ENCODE data around the gene TPP1. TPM values are rescaled to one million over a fixed set of nuclear protein-coding genes. Genes with fewer than 3 reads are reported as not detected.

The TPP1 gene
- total RNA-seq, 1 donor from 2014 or later: 207 TPM

GRCh38 chr11:6608726-6609501, 10.3 kb downstream of the TPP1 start:
- intact Hi-C loops (cut with DNase I): loop anchor here (5.0 kb wide), 1 partner anchor 73 kb away; the partner anchor contains the start of gene MRPL17
- TF ChIP-seq CTCF (IDR thresholded peaks at IDR 0.05): no peak

GRCh38 chr11:6608011-6608410, 11.2 kb downstream of the TPP1 start:
- Histone ChIP-seq H3K36me3 (peaks cover 36% of the 10 kb centered on the region), H3K4me1 (peaks cover 48% of the 10 kb centered on the region), H3K27me3 (no peaks in the 10 kb centered on the region), H3K4me3 (no peak overlapping the region), H3K27ac (peak overlapping the region; percentile 81), H3K9me3 (no peaks in the 10 kb centered on the region)
- intact Hi-C loops (cut with DNase I): loop anchor here (5.0 kb wide), 1 partner anchor 74 kb away; the partner anchor contains the start of gene MRPL17
- ATAC-seq: no peak
- no peak for DNase-seq
- TF ChIP-seq CTCF (IDR thresholded peaks at IDR 0.05): no peak

More at GRCh38 chr11:6608726-6609501, 10.3 kb downstream of the TPP1 start:
- H3K4me3 ChIP-seq: no peak overlapping the region
- H3K36me3 ChIP-seq: peaks cover 36% of the 10 kb centered on the region
- DNase-seq (no peak), ATAC-seq (no peak)
- no peak overlapping the region for H3K27ac ChIP-seq
- peaks cover 51% of the 10 kb centered on the region for H3K4me1 ChIP-seq
- no peaks in the 10 kb centered on the region for H3K27me3 ChIP-seq
- no peaks in the 10 kb centered on the region for H3K9me3 ChIP-seq

- peak overlapping the region; percentile 81 for H3K27ac ChIP-seq
- no peaks in the 10 kb centered on the region for H3K9me3 ChIP-seq
- H3K4me3 ChIP-seq: peak overlapping the region; percentile 60
- DNase-seq (no peak), ATAC-seq (no peak)
- TF ChIP-seq CTCF (IDR thresholded peaks at IDR 0.05): no peak
- peaks cover 46% of the 10 kb centered on the region for H3K4me1 ChIP-seq
- no peaks in the 10 kb centered on the region for H3K27me3 ChIP-seq
- intact Hi-C loops (cut with DNase I): loop anchor here (5.0 kb wide), 1 partner anchor 75 kb away; the partner anchor contains the start of gene MRPL17
- H3K36me3 ChIP-seq: peaks cover 36% of the 10 kb centered on the region
Observed at GRCh38 chr11:6607190-6607795, 11.9 kb downstream of the TPP1 start.

- intact Hi-C loops (cut with DNase I): loop anchor here (5.0 kb wide), 1 partner anchor 76 kb away; the partner anchor contains the start of gene MRPL17
Observed at GRCh38 chr11:6606471-6607189, 12.6 kb downstream of the TPP1 start.

More at GRCh38 chr11:6606471-6607189, 12.6 kb downstream of the TPP1 start:
- no peak for TF ChIP-seq CTCF (IDR thresholded peaks at IDR 0.05)
- peak; percentile 91 for DNase-seq
- H3K27me3 ChIP-seq: no peaks in the 10 kb centered on the region
- peaks cover 53% of the 10 kb centered on the region for H3K4me1 ChIP-seq
- H3K27ac ChIP-seq: peak overlapping the region; percentile 81
- H3K9me3 ChIP-seq: no peaks in the 10 kb centered on the region
- H3K4me3 ChIP-seq: peak overlapping the region; percentile 60
- peaks cover 39% of the 10 kb centered on the region for H3K36me3 ChIP-seq
- peak; percentile 73 for ATAC-seq
